Subcutaneous preadipocyte (primary cell): ENCODE measurements around the gene OSTM1. TPM values are rescaled to one million over a fixed set of nuclear protein-coding genes. Genes with fewer than 3 reads are reported as not detected.

ENCODE experiments used
- small RNA-seq: library from RNA; depleted of rRNA; stranded (forward); fragments of <200 nt; gene quantifications from one replicate; pipeline ENCODE3, GENCODE V24; 2012
- total RNA-seq: library from RNA; depleted of rRNA; stranded (reverse); fragments of >200 nt; gene quantifications from 2 replicates; pipeline ENCODE4 v1.2.3, GENCODE V29; 2012

OSTM1 gene
- 11.8 and 19.0 TPM in 2 replicates for total RNA-seq

GRCh38 chr6:108074359-108075144 lies at the start of gene OSTM1:
TSS of gene OSTM1 (minus strand) at chr6:108074741. CDS start at chr6:108074651, 90 bp downstream.

Small RNA genes lying within 50 kb of the gene (small RNA-seq; reads per million reads assigned to genes)
- gene RF00019: not detected

Other genes starting within 250 kb of the OSTM1 start
- 22.4 and 26.4 TPM in 2 replicates for gene SEC63, start 116.5 kb downstream of the OSTM1 start, total RNA-seq
- gene NR2E1, start 91.3 kb upstream of the OSTM1 start, total RNA-seq: not detected in 2 replicates
- 115 and 157 TPM in 2 replicates for gene SNX3, start 186.3 kb upstream of the OSTM1 start, total RNA-seq
- 5.1 and 6.8 TPM in 2 replicates for gene AFG1L, start 220.3 kb upstream of the OSTM1 start, total RNA-seq